H1 (cell line): ENCODE results near the gene GXYLT1. TPM values are rescaled to one million over a fixed set of nuclear protein-coding genes. Genes with fewer than 3 reads are reported as not detected.
A peak's percentile ranks its signal among the peaks of the same experiment; 100 is the strongest.

ENCODE experiments used
- CTCF ChIA-PET: fragments of 300-600 bp; sonication (Branson Sonifier 250); formaldehyde crosslinking; loops from one replicate; lab custom pipeline; 2021; ENCODE audit not compliant: partially characterized antibody; lab: Charles Lee
- POLR2A ChIA-PET: fragments of 300-600 bp; sonication (Branson Sonifier 250); formaldehyde crosslinking; loops from one replicate; lab custom pipeline; 2021; ENCODE audit warnings: inconsistent platforms; ENCODE audit not compliant: partially characterized antibody; lab: Charles Lee
- DNase-seq, 2 experiments: peaks; one replicate each; pipeline versions ENCODE4 v3.0.0 to v3.0.0-alpha.2; 2010 to 2022; ENCODE audit warnings: low spot score in 2 of 2, low read depth in 1 of 2, mixed read lengths in 1 of 2
- FAIRE-seq: peaks from 2 replicates; lab custom pipeline; 2011; peaks lifted over from hg19 to GRCh38; lab: Jason Lieb, UNC
- H2AFZ ChIP-seq: 2 replicates; pipeline ENCODE4 v1.8.1; 2012; ENCODE audit warnings: low read length, inconsistent platforms
- H2AK5ac ChIP-seq: 2 replicates; pipeline ENCODE4 v1.6.1; 2013; ENCODE audit warnings: low read depth, low read length
- H2BK120ac ChIP-seq: replicated peaks from 2 replicates; pipeline ENCODE3; 2013; ENCODE audit warnings: low read depth, low read length, inconsistent platforms
- H2BK12ac ChIP-seq: 2 replicates; pipeline ENCODE4 v1.6.1; 2013; ENCODE audit warnings: low read depth, low read length
- H2BK15ac ChIP-seq: 2 replicates; pipeline ENCODE4 v1.6.1; 2013; ENCODE audit warnings: low read length
- H2BK20ac ChIP-seq: 2 replicates; pipeline ENCODE4 v1.6.1; 2013; ENCODE audit warnings: low read length
- H2BK5ac ChIP-seq: 2 replicates; pipeline ENCODE4 v1.6.1; 2013; ENCODE audit warnings: low read depth, low read length
- H3K14ac ChIP-seq: 2 replicates; pipeline ENCODE4 v1.6.1; 2013; ENCODE audit warnings: inconsistent platforms; ENCODE audit not compliant: insufficient read length
- H3K18ac ChIP-seq: 2 replicates; pipeline ENCODE4 v1.6.1; 2013; ENCODE audit warnings: low read length; ENCODE audit errors: extremely low read depth
- H3K23ac ChIP-seq: 2 replicates; pipeline ENCODE4 v1.6.1; 2013; ENCODE audit warnings: inconsistent platforms; ENCODE audit not compliant: insufficient read length
- H3K23me2 ChIP-seq: 2 replicates; pipeline ENCODE4 v1.6.1; 2013; ENCODE audit warnings: low read depth, low read length
- H3K27ac ChIP-seq: 2 replicates; pipeline ENCODE4 v1.6.1; 2011; ENCODE audit warnings: low read depth, low read length, inconsistent platforms
- H3K27me3 ChIP-seq, 4 experiments: replicated peaks in 1 of 4; 1 replicate in 1 of 4; 2 replicates in 3 of 4; pipeline versions ENCODE4 v1.6.1 to v1.8.1; 2011 to 2013; ENCODE audit warnings: low read length in 3 of 4, mild to moderate bottlenecking in 3 of 4, inconsistent platforms in 2 of 4, mixed read lengths in 2 of 4, moderate library complexity in 1 of 4; ENCODE audit not compliant: control insufficient read depth in 3 of 4, insufficient read depth in 3 of 4; ENCODE audit errors: extremely low read depth in 1 of 4
- H3K36me3 ChIP-seq, 4 experiments: 2 replicates each; pipeline versions ENCODE4 v1.6.1 to v1.8.1; 2011 to 2013; ENCODE audit warnings: mild to moderate bottlenecking in 4 of 4, low read length in 3 of 4, moderate library complexity in 2 of 4, control low read depth in 1 of 4, inconsistent platforms in 1 of 4; ENCODE audit not compliant: insufficient read depth in 4 of 4, control insufficient read depth in 2 of 4
- H3K4ac ChIP-seq: replicated peaks from 2 replicates; pipeline ENCODE3; 2013; ENCODE audit warnings: low read length, low read depth, mixed read lengths, inconsistent platforms; ENCODE audit not compliant: insufficient read length
- H3K4me1 ChIP-seq, 4 experiments: replicated peaks in 1 of 4; 1 replicate in 1 of 4; 2 replicates in 3 of 4; pipeline versions ENCODE4 v1.6.1 to v1.8.1; 2011 to 2013; ENCODE audit warnings: low read length in 3 of 4, inconsistent platforms in 2 of 4, mixed read lengths in 1 of 4; ENCODE audit not compliant: insufficient read depth in 4 of 4, control insufficient read depth in 3 of 4
- H3K4me2 ChIP-seq, 2 experiments: 2 replicates each; pipeline versions ENCODE4 v1.6.1 to v1.8.1; 2011 to 2013; ENCODE audit warnings: low read depth in 2 of 2, low read length in 2 of 2, control low read depth in 1 of 2, inconsistent platforms in 1 of 2, mild to moderate bottlenecking in 1 of 2; ENCODE audit not compliant: insufficient read depth in 1 of 2
- H3K4me3 ChIP-seq, 4 experiments: fragments of 200-600, 300-600 bp in 1 of 4; sonication (generic), shearing (Covaris generic), sonication (Bioruptor Twin) in 1 of 4; 2 replicates each; pipeline versions ENCODE4 v1.5.1 to v1.8.1; 2011 to 2016; ENCODE audit warnings: low read length in 4 of 4, low read depth in 3 of 4, control low read depth in 2 of 4, inconsistent platforms in 2 of 4, mild to moderate bottlenecking in 2 of 4, mixed read lengths in 1 of 4, moderate library complexity in 1 of 4; ENCODE audit not compliant: insufficient read depth in 2 of 4; ENCODE audit errors: extremely low read depth in 1 of 4
- H3K56ac ChIP-seq: replicated peaks from 2 replicates; pipeline ENCODE3; 2013; ENCODE audit warnings: low read depth, mild to moderate bottlenecking, mixed read lengths, low read length, inconsistent platforms; ENCODE audit not compliant: insufficient read length
- H3K79me1 ChIP-seq: 2 replicates; pipeline ENCODE4 v1.6.1; 2013; ENCODE audit warnings: low read depth, low read length, control low read depth
- H3K79me2 ChIP-seq, 2 experiments: 2 replicates each; pipeline versions ENCODE4 v1.6.1 to v1.8.1; 2012 to 2013; ENCODE audit warnings: low read length in 2 of 2, mild to moderate bottlenecking in 2 of 2, inconsistent platforms in 1 of 2; ENCODE audit not compliant: insufficient read depth in 2 of 2, control insufficient read depth in 1 of 2
- H3K9ac ChIP-seq, 4 experiments: replicated peaks in 1 of 4; 1 replicate in 1 of 4; 2 replicates in 3 of 4; pipeline versions ENCODE4 v1.6.1 to v1.8.1; 2011 to 2013; ENCODE audit warnings: low read depth in 3 of 4, low read length in 3 of 4, control low read depth in 2 of 4, mild to moderate bottlenecking in 2 of 4, moderate library complexity in 2 of 4, inconsistent platforms in 1 of 4; ENCODE audit errors: extremely low read depth in 1 of 4
- H3K9me3 ChIP-seq, 2 experiments: 2 replicates each; pipeline versions ENCODE4 v1.6.1 to v1.8.1; 2012 to 2013; ENCODE audit warnings: mild to moderate bottlenecking in 2 of 2, moderate library complexity in 2 of 2, control low read depth in 1 of 2, inconsistent platforms in 1 of 2, low read depth in 1 of 2, low read length in 1 of 2, mixed read lengths in 1 of 2; ENCODE audit not compliant: insufficient read depth in 2 of 2
- H4K20me1 ChIP-seq, 2 experiments: replicated peaks in 1 of 2; 2 replicates each; pipeline versions ENCODE3 to v1.8.1; 2011 to 2013; ENCODE audit warnings: inconsistent platforms in 2 of 2, low read length in 2 of 2, mild to moderate bottlenecking in 1 of 2; ENCODE audit not compliant: insufficient read depth in 2 of 2, control insufficient read depth in 1 of 2
- H4K5ac ChIP-seq: 2 replicates; pipeline ENCODE4 v1.6.1; 2013; ENCODE audit warnings: low read length, low read depth, mixed read lengths, inconsistent platforms; ENCODE audit not compliant: insufficient read length
- H4K8ac ChIP-seq: 2 replicates; pipeline ENCODE4 v1.8.0; 2013; ENCODE audit warnings: mild to moderate bottlenecking, moderate library complexity, low read length, inconsistent platforms; ENCODE audit not compliant: insufficient read depth; ENCODE audit errors: extremely low read depth
- H4K91ac ChIP-seq: replicated peaks from 2 replicates; pipeline ENCODE3; 2013; ENCODE audit warnings: low read length, mixed read lengths, inconsistent platforms; ENCODE audit not compliant: insufficient read length
- HDAC2 ChIP-seq, 2 experiments: fragments of 300-600 bp in 1 of 2; sonication (generic) in 1 of 2; IDR thresholded peaks; 2 replicates each; pipeline ENCODE4 v1.6.1; 2011 to 2012; ENCODE audit warnings: low read depth in 2 of 2, low read length in 2 of 2, mild to moderate bottlenecking in 2 of 2, moderate library complexity in 2 of 2, borderline replicate concordance in 1 of 2, inconsistent platforms in 1 of 2
- KDM1A ChIP-seq: fragments of 200-600, 300-600 bp; sonication (generic); IDR thresholded peaks from 2 replicates; pipeline ENCODE4 v1.7.1; 2016; ENCODE audit warnings: mild to moderate bottlenecking, low read length, borderline replicate concordance
- MAFK ChIP-seq: IDR thresholded peaks from 2 replicates; pipeline ENCODE4 v1.6.1; 2012; ENCODE audit warnings: low read depth, mild to moderate bottlenecking, improper control_type of control experiment, low read length
- RAD21 ChIP-seq, 2 experiments: IDR thresholded peaks in 1 of 2; conservative IDR thresholded peaks in 1 of 2; 2 replicates each; pipeline ENCODE4 v1.6.1; 2011; ENCODE audit warnings: low read depth in 2 of 2, low read length in 2 of 2, improper control_type of control experiment in 1 of 2, inconsistent platforms in 1 of 2, mild to moderate bottlenecking in 1 of 2, moderate library complexity in 1 of 2
- SIRT6 ChIP-seq: IDR thresholded peaks from one replicate; pipeline ENCODE4 v1.7.1; 2012; ENCODE audit warnings: low read length, inconsistent platforms
- SIX5 ChIP-seq: IDR thresholded peaks from 2 replicates; pipeline ENCODE4 v1.6.1; 2011; ENCODE audit warnings: mild to moderate bottlenecking, low read depth, low read length
- SUZ12 ChIP-seq: fragments of 200-600 bp; sonication (generic); IDR thresholded peaks from 2 replicates; pipeline ENCODE4 v1.6.1; 2012; ENCODE audit warnings: mild to moderate bottlenecking, inconsistent platforms, low read length, moderate library complexity, mixed read lengths
- WGBS, 2 experiments: shearing (Covaris generic) in 1 of 2; methylation state at CpG; one replicate each; pipeline versions ENCODE4 v1.1.6 to v1.1.7; 2013 to 2015; ENCODE audit warnings: low lambda C conversion rate in 2 of 2, mixed read lengths in 2 of 2, inconsistent platforms in 1 of 2, low coverage in 1 of 2, missing lambda C conversion rate in 1 of 2; ENCODE audit not compliant: insufficient replicate concordance in 2 of 2, insufficient coverage in 1 of 2, insufficient read length in 1 of 2; ENCODE audit errors: extremely low coverage in 1 of 2, missing lambda C conversion rate in 1 of 2; 5-methylcytosine and 5-hydroxymethylcytosine counted together
- polyA plus RNA-seq, 7 experiments: library from polyadenylated mRNA; depleted of rRNA in 3 of 7; stranded (reverse) in 5 of 7; unstranded in 2 of 7; fragments of >200 nt in 5 of 7; fragments of 200-250 nt in 2 of 7; gene quantifications; 1 replicate in 5 of 7; 2 replicates in 1 of 7; 4 replicates in 1 of 7; pipeline versions ENCODE4 v1.2.1 to v1.2.3, GENCODE V29; 2011 to 2013; ENCODE audit warnings: missing spikeins in 2 of 7, mixed read lengths in 2 of 7
- total RNA-seq: library from RNA; stranded (reverse); fragmentation: NEBNext Ultra II Directional; extraction: Animal tissue kit (Norgen Biotek cat#: 25700); gene quantifications from 2 replicates; pipeline ENCODE4 v1.2.1, GENCODE V29; 2021
- TF ChIP-seq, protein P1 (sequence below): IDR thresholded peaks from 2 replicates; pipeline ENCODE4 v1.6.1; 2012; ENCODE audit warnings: low read length, inconsistent platforms
- TF ChIP-seq, protein P2 (sequence below), 3 experiments: IDR thresholded peaks; 1 replicate in 2 of 3; 2 replicates in 1 of 3; pipeline versions ENCODE4 v1.5.1 to v1.6.1; 2011; ENCODE audit warnings: low read length in 3 of 3, mild to moderate bottlenecking in 3 of 3, inconsistent platforms in 2 of 3, low read depth in 1 of 3, moderate library complexity in 1 of 3; ENCODE audit not compliant: insufficient read depth in 1 of 3; ENCODE audit errors: control extremely low read depth in 1 of 3

GXYLT1 gene
- total and polyA plus RNA-seq, 2 of the 8 experiments (the other 6 are each of a cell fraction or from before 2014, with no cell fraction given): 3.1 to 10.7 TPM

DNA sequence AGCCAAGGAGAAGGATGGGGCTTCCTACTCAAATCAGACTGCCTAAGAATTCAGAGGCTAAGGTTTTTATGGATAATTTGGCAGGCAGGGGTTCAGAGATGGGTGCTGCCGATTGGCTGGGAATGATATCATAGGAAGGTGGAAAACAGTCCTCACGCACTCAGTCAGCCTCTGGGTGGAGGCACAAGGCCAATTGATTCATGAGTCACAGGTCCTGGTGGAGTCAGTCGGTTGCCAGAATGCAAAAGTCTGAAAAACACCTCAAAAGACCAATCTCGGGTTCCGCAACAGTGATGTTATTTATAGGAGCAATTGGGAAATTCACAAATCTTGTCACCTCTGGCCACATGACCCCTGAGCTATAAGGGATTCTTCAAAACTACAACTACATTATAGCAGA, 105.5 kb downstream of the GXYLT1 start:
- Histone ChIP-seq H3K36me3 (no peaks in the 10 kb centered on the region), H3K27ac (no peak overlapping the region), H3K4ac (no peak overlapping the region), H3K56ac (no peak overlapping the region), H3K79me1 (no peaks in the 10 kb centered on the region), H3K9me3 (no peaks in the 10 kb centered on the region), H4K20me1 (no peaks in the 10 kb centered on the region), H3K4me1 (no peaks in the 10 kb centered on the region), H2BK12ac (no peak overlapping the region), H3K79me2 (no peaks in the 10 kb centered on the region), H2BK5ac (no peak overlapping the region), H2AFZ (no peak overlapping the region), H4K5ac (no peak overlapping the region), H3K9ac (no peak overlapping the region), H3K4me2 (no peak overlapping the region), H2BK20ac (no peak overlapping the region), H3K27me3 (no peaks in the 10 kb centered on the region), H2AK5ac (no peak overlapping the region), H4K8ac (no peak overlapping the region), H3K23me2 (no peaks in the 10 kb centered on the region), H2BK120ac (no peak overlapping the region), H3K4me3 (no peak overlapping the region), H3K18ac (no peak overlapping the region), H2BK15ac (no peak overlapping the region), H3K23ac (no peak overlapping the region), H3K14ac (no peak overlapping the region), H4K91ac (no peak overlapping the region)
- no peak for DNase-seq
- ChIA-PET POLR2A (no interaction called here), CTCF (no interaction called here)
- WGBS, 2 experiments: 84% methylated on average over 5 of the region's 5 CpGs; no CpG with 5 or more reads in 1 of the 2 experiments
- FAIRE-seq: peak; percentile 72
- TF ChIP-seq SUZ12: no peak
- no peak for TF ChIP-seq SIRT6
- TF ChIP-seq HDAC2 (IDR thresholded peaks at IDR 0.05; ENCODE audit: borderline replicate concordance in 1 of 2, low read depth in 2 of 2, low read length in 2 of 2): no peak
- no peak for TF ChIP-seq SIX5
- no peak for TF ChIP-seq KDM1A
- TF ChIP-seq MAFK: no peak
- TF ChIP-seq, protein P1, sequence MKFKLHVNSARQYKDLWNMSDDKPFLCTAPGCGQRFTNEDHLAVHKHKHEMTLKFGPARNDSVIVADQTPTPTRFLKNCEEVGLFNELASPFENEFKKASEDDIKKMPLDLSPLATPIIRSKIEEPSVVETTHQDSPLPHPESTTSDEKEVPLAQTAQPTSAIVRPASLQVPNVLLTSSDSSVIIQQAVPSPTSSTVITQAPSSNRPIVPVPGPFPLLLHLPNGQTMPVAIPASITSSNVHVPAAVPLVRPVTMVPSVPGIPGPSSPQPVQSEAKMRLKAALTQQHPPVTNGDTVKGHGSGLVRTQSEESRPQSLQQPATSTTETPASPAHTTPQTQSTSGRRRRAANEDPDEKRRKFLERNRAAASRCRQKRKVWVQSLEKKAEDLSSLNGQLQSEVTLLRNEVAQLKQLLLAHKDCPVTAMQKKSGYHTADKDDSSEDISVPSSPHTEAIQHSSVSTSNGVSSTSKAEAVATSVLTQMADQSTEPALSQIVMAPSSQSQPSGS: no peak
- peak; percentile 35 to 46 for TF ChIP-seq RAD21 (IDR thresholded peaks at IDR 0.05 in 1 of 2, conservative IDR thresholded peaks at IDR 0.05 in 1 of 2; ENCODE audit: low read depth in 2 of 2, low read length in 2 of 2)
- TF ChIP-seq, protein P2, sequence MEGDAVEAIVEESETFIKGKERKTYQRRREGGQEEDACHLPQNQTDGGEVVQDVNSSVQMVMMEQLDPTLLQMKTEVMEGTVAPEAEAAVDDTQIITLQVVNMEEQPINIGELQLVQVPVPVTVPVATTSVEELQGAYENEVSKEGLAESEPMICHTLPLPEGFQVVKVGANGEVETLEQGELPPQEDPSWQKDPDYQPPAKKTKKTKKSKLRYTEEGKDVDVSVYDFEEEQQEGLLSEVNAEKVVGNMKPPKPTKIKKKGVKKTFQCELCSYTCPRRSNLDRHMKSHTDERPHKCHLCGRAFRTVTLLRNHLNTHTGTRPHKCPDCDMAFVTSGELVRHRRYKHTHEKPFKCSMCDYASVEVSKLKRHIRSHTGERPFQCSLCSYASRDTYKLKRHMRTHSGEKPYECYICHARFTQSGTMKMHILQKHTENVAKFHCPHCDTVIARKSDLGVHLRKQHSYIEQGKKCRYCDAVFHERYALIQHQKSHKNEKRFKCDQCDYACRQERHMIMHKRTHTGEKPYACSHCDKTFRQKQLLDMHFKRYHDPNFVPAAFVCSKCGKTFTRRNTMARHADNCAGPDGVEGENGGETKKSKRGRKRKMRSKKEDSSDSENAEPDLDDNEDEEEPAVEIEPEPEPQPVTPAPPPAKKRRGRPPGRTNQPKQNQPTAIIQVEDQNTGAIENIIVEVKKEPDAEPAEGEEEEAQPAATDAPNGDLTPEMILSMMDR (IDR thresholded peaks at IDR 0.05; ENCODE audit: control extremely low read depth in 1 of 3, insufficient read depth in 1 of 3, low read depth in 1 of 3, low read length in 3 of 3): peak in 1 of 3 experiments; percentile 12; a peak in 1 of 4 replicates
